Measurements from ENCODE around the gene SLIT3.

SLIT3 gene

DNA sequence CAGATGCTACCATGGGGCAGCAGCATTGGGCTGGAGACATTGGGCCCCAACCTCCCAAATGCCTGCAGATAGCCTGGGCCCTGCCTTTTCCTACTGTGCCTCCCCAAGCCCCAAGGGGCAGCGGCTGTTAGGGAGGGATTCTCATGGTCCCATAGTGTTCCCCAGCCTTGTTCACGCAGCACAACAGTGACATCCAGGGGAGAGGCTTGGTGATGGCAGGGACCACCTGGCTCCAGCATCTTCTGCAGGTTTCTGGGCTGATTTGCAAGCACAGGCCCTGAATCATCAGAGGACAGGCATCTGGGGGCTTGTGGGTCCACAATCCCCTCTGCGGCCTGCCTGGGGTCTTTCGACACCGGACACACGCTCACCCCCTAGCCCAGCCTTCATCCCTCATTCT is 354.6 kb downstream of the SLIT3 start:
- DNase-seq, result no peak

DNA sequence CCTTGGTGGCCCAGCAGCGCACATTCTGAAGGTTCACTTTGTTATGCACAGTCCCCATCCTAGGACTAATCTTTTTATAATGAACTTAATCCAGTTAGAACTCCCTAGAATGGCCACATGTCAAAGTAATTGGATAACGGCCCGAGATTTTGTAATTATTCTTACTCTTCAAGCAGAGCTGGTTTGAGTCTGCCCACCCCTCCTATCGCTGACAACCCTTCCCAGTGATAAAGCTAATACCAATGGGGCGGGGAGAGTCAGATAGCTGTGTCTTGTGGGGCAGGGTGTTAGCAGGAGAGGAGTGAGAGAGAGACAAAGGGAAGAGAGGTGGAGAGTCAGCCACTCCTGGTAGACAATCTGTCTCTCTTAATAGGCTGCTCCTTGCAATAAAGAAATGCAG is 356.9 kb downstream of the SLIT3 start:
- DNase-seq, result no peak

DNA sequence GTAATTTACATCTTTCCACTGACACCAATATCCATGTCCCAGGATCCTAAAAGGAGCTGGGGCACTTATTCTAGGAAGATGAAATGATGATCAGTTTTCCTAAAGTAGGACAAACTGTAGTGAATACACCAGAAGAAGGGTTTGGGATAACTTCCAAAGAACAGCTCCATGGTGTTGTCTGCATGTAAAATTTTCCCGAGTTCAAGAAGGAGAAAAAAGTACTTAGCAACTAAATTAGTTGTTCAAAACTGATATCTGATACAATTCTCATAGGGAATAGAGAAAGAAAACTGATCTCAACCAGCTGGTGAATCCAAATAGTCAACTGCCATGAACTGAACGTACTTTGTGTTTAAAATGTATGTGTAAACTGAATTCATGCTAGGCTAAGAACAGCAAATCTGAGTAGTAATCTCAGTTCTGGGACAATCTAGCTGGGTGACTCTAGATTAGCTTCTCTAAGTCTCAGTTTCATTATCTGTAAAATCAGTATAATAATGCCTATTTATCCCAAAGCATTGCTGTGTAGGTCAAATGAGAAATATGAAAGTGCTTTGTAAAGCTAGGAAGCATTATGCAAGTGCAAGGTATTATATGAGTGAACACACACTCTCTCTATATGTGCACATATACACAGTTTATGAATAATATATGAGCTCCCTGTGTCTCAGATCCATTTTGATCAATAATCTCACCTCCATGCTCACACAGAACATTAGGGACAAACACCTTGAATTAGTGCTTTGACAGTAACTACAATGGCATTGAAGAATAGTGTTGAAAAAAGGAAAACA is 357.7 kb downstream of the SLIT3 start:
- no peak for DNase-seq

- DNase-seq, result no peak
Observed at GRCh38 chr5:168941901-168942300, 359.0 kb downstream of the SLIT3 start.

- no peak for DNase-seq
Observed at GRCh38 chr5:168940712-168941111, 360.2 kb downstream of the SLIT3 start.

- no peak for DNase-seq
Observed at GRCh38 chr5:168939887-168940544, 360.9 kb downstream of the SLIT3 start.

GRCh38 chr5:168939156-168939800 is 361.7 kb downstream of the SLIT3 start:
- no peak for DNase-seq

DNA sequence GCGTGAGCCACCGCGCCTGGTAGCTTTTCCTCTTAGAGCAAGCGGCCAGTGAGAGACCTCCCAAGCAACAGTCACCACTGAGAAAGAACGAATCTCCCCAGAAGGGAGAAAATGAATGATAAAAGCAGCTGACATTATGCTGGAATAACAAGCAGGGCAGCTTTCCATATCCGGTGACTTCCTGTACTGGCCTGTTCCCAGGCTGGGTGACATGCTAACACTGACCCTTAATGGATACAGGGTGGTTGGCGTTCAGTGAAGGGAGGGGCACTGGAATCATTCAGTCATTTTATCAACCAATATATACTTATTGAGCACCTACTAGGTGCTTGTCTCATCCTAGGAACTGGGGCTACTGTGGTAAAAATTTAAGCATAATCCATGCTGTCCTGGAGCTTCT is 364.4 kb downstream of the SLIT3 start:
- no peak for DNase-seq

GRCh38 chr5:168935183-168935582 is 365.8 kb downstream of the SLIT3 start:
- DNase-seq, result no peak

- DNase-seq, result no peak
Observed at GRCh38 chr5:168934169-168934568, 366.8 kb downstream of the SLIT3 start.

DNA sequence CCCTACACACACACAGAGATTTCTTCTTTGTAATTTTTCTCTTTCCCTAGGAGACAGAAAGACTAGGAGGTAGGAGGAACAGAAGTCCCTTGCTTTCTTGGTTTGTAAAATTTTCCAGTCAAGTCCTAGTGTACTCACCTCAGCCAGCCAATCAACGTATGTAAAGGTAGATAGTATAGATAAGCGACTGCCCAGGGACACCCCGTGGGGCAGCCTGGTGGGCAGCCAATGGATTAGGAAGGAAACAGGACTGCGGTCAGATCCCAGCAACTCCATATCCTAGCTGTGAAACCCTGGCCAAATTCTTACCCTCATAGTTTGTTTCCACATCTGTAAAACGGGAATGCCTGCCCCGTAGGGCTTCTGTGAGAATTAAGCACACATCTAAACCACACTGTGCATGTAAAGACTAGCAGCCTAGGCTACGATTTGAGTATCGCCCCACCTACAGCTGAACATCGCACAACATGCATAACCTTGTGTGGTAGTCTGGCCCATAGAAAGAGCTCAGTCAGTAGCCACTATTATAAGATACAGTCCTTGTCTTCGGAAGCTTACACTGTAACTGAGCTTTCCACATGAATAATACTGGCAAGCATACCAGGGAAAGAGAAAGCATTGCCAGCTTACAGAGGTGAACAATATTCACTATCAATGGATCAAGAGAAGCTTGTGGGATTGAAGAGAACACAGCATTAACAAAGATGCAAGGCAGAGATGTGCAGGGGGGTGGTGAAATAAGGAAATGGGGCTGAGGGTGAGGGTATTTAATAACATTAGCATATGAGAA is 368.3 kb downstream of the SLIT3 start:
- DNase-seq, result no peak

DNA sequence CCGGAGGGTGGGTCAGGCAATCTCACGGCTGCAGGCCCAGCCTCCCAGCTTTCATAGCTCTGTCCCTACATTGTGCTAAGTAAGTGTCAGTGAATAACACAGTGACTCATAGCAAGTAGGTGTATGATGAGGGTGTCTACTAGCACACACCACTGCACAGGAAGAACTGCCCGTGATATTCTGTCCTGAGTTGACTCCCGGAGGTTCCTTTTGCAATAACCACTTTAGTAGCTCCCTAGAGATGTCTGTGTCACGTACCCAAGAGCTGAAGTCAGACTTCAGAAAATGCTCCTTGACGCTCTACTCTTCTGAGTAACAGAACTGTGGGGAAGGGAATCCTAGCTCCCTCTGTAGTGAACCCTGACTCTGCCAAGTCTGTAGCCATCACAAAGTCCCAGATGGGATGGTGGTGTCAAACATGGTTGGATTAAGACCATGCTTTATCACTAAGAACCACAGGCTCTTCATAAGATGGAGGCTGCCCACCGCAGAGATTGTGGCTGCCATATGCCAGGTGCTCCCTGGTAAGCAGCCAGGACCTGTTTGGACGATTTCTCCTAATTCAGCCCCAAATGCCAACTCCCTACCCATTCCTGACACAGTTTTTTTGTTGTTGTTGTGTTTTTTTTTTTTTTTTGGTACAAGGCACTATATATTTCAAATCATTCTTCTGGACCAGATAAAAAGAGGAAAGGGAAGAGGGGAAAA is 369.1 kb downstream of the SLIT3 start:
- DNase-seq, result no peak

GRCh38 chr5:168929656-168930055 is 371.3 kb downstream of the SLIT3 start:
- DNase-seq, result no peak

DNA sequence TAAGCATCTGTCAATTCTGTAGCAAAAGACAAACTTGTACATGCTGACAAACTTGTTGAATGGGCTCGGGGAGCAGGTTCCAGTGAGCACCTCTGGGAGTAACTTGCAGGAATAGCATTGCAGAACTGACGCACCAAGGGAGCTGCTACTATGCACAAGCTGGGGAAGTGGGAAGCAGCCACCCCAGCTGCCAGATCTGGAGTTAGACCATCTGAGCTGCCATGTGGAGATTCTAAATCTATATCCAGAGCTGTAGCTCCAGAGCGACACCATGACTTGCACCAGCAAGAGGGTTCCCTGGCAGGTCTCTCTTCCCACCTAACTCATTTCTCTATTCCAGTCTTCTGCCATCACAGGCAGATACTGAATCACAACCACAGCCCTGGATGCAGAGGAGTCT is 375.8 kb downstream of the SLIT3 start:
- DNase-seq, result no peak

DNA sequence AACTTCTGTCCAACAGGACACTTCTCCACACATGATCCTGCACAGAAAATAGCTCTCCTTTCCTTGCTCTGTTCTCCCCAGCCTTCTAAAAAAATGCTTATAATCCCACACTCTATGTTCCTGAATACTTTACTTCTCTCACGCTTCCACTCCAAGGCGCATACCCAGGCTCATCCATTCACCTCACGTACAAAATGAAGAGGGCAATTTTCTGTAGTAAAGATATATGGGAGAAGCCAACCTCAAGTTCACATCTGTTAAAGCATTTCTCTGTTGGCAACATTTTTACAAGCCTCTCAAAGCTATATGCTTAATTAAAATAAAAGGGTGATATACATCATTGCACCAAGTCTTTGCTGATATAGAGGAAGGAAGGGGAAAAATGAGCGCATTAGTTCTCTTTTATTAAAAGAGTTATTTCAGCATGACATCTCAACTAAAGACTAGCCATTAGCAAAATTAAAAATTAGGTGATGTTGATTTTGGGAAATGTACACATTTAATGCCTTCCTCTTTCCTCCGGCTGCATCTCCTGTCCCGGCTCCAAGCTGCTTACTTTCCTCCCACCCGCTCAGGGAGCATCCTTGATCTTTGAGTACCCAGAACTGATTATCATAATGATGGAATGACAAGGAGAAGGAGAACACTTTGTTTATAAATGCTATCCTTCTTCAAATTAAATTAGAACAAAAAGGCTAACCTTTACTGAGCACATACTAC is 379.6 kb downstream of the SLIT3 start:
- DNase-seq, result no peak

- DNase-seq, result no peak
Observed at GRCh38 chr5:168920019-168920810, 380.7 kb downstream of the SLIT3 start.

DNA sequence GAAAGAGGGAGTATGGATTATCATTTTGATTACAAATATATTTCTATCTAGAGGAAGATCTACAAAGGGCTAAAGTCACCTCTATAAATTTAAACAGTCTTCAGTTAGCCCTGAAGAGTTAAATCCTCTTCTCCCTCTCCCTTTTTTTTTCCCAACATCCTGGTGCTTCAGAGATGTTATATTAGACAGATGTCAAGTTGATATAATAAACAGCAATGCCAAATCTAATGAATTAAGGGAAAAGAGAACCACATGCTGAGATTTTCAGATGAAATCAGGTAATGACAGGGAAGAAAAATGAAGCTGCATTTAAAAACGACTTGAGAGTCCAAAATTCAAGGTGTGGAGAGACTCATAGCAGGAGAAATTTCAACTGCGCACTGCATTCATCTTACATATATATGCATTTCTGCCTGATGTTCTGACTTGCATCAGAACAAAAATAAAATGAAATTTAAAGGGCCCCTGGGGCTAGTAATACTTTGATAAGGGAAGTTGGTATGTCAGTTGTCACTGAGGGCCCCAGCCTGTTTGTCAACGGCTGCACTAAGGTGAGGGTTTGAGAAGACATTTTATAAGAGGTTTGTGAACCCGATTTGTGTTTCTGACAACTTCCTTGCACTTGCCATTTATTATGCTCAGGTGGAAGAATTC is 382.9 kb downstream of the SLIT3 start:
- no peak for DNase-seq

- no peak for DNase-seq
Observed at GRCh38 chr5:168916852-168917251, 384.1 kb downstream of the SLIT3 start.

DNA sequence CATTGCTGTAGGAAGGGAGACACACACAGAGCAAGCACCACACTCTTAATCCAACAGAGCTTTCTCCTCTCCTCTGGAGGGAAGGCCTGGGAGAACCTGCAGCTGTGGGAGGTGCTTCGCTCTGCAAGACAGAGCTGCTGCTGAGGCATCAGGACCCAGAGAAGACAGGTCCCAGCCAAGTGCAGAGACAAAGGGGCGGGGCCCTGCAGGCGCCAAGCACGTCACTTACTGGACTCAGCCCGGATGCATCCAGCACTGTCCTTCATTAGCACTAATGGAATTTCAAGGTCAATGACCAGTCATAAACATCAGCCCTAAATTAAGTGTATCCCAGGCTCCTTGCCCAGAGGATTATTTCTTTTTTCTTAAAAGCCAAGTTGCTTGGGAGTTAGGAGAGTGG is 384.7 kb downstream of the SLIT3 start:
- DNase-seq, result no peak

- no peak for DNase-seq
Observed at GRCh38 chr5:168914491-168914890, 386.4 kb downstream of the SLIT3 start.

DNA sequence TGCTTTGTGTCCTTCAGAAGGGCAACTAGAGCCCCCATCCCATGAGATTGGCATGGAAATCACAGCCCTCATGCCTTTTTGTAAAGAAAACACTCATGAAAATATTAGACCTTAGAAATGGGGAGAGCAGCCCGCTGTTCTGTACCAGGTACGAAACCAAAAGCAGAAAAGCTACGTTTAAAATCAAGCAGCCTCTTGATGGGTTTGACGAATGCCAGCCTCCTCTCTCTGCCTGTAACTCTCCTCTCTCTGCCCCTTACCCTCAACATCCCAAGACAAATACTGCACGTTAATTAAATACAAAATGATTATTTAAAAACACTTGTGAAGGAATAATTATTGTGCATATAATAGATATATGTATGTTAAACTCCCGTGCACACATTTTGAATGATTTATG is 390.1 kb downstream of the SLIT3 start:
- DNase-seq, result no peak

Data from DMS 273 treated with DMSO at 0.1 percent for 48 hours (cell line).